DOHH2 (cell line): ENCODE results near the gene TSKS.

ENCODE experiments used
- EZH2phosphoT487 ChIP-seq: fragments of 200-600 bp; sonication (generic); IDR thresholded peaks from 2 replicates; pipeline ENCODE4 v1.6.1; 2017; ENCODE audit warnings: borderline replicate concordance, mild to moderate bottlenecking, antibody characterized with exemption, low read length, moderate library complexity, mixed read lengths
- TF ChIP-seq, protein P1 (sequence below): fragments of 200-600 bp; sonication (generic); IDR thresholded peaks from one replicate; pipeline ENCODE4 v1.5.1; 2014; ENCODE audit warnings: antibody characterized with exemption, mild to moderate bottlenecking, low read depth, low read length; ENCODE audit not compliant: poor library complexity, severe bottlenecking

DNA sequence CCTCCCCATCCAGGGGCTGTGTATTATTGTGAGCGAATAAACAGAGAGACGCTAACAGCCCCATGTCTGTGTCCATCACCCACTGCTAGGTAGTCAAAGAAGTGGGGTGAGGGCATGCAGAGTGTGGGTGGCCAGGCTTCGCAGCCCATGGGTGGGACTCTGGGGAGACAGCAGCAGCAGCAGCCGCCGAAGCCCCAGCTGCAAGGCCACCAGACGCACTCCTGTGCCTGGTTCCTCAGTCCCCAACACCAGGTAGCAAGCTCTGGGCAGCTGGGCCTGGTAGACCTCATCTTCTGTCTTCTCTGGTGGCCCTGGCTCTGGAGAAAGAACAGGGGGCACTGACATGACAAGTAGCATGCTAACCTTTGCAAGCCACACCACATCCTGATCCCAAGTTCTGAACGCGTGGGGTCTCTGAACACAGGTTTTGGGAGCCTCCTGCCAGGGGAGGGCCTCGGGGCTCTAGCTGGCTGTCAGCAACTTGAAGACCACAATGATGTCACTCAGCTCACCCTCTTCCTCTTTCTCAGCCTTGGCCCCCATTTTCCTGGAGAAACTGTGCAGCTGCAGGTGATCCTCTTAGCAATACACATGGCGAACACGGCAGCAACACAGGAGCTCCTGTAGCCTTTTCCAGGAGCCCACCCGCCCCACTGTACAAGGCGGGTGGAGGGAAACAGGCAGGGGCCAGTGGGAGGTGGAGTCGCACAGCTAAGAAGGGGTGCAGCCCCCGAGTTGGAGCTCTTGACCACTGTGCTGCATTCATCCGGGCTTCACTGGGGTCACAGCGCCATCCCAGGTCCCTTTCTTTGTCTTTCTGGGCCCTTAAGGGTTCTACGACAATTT lies 44.2 kb upstream of the TSKS start:
- TF ChIP-seq, protein P1, sequence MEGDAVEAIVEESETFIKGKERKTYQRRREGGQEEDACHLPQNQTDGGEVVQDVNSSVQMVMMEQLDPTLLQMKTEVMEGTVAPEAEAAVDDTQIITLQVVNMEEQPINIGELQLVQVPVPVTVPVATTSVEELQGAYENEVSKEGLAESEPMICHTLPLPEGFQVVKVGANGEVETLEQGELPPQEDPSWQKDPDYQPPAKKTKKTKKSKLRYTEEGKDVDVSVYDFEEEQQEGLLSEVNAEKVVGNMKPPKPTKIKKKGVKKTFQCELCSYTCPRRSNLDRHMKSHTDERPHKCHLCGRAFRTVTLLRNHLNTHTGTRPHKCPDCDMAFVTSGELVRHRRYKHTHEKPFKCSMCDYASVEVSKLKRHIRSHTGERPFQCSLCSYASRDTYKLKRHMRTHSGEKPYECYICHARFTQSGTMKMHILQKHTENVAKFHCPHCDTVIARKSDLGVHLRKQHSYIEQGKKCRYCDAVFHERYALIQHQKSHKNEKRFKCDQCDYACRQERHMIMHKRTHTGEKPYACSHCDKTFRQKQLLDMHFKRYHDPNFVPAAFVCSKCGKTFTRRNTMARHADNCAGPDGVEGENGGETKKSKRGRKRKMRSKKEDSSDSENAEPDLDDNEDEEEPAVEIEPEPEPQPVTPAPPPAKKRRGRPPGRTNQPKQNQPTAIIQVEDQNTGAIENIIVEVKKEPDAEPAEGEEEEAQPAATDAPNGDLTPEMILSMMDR, result no peak
- TF ChIP-seq EZH2phosphoT487, result no peak
